ENCODE data around the gene RAPGEF2.
"Not testable (repeated sequence)": the region's sequence is repeated elsewhere in the genome, so short reads cannot be mapped to it uniquely, and the experiment has no call there.

Gene RAPGEF2

DNA sequence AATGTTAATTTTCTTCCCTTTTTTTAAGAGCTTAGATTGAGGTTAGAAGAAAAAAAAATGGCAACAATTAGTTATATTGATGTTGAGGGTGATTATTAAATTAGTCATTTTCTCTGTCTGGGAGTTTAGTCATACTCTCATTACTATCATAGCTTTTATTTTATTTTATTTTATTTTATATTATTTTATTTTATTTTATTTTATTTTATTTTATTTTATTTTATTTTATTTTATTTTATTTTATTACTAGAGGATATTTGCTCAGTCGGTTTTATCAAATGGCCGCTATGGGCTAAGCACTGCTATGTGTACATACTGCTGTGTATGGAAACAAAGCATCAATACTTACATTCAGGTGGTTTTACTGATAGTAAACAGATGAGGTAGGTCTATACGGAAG, 239.5 kb downstream of the RAPGEF2 start:
- DNase-seq = no peak

DNA sequence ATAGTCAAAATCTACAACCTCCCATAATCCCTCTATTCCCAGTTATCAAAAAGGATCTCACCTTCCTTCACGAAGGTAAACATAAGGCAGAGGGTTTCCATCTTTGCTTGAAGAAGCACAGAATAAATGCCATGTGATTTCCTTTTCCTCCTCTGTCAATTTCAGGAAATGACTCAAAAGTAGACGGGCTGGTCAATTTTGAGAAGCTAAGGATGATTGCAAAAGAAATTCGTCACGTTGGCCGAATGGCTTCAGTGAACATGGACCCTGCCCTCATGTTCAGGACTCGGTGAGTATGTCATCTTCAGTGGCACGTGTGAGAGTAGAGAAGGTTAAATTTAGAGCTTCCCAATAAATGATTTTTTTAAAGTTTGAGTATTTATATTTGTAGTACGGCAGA, 240.2 kb downstream of the RAPGEF2 start:
- DNase-seq = no peak

DNA sequence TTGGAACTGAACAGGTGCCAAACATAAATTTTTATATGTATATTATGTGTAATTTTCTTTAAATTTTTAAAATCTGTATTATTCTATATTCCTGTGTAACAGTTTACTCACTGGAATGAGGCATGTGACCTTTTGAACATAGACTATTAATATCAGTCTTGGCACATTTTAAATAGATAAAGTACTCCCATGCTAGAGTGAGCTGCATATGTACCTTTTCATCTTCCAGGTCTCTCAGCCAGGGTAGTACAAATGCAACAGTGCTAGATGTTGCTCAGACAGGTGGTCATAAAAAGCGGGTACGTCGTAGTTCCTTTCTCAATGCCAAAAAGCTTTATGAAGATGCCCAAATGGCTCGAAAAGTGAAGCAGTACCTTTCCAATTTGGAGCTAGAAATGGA, 242.0 kb downstream of the RAPGEF2 start:
- no peak for DNase-seq

DNA sequence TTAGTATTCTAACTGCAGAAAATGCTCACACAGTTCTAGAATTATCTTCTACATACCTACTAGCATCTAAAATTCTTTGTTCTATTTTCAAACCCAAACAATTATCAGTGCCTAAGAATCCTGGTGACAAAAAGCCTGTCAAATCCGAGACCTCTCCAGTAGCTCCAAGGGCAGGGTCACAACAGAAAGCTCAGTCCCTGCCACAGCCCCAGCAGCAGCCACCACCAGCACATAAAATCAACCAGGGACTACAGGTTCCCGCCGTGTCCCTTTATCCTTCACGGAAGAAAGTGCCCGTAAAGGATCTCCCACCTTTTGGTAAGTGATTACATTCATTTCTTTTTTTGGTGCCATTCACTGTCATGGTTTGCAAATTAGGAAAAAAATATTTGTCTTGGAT, 243.8 kb downstream of the RAPGEF2 start:
- DNase-seq = no peak

DNA sequence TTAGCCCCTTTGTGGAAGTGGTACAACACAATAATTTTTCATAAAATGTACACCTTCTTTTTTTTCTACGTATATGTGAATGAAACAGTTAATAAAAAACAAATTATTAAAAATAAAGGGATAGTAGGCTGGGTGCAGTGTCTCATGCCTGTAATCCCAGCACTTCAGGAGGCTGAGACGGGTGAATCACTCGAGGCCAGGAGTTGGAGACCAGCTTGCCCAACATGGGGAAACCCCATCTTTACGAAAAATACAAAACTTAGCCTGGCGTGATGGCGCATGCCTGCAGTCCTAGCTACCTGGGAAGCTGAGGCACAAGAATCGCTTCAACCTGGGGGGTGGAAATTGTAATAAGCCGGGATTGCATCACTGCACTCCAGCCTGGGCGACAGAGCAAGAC, 244.9 kb downstream of the RAPGEF2 start:
- DNase-seq = no peak

DNA sequence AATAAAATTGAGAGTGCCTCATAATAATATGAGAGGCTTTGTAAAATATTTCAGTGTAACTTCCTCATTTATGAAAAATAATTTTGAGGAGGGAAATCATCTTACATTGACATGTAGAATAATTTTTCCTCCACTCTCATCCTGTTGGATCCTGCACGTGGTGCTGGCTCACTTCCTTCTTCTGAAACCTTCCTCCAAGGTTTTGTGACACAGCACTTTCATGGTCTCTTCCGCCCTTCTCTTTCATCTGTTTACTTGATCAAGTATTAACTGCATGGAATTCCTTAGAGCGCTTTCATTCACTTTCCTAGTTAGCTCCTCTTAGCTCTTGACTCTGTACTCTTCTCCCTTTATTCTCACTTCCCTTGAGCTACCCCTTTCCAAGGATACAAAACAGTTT, 246.5 kb downstream of the RAPGEF2 start:
- no peak for DNase-seq

DNA sequence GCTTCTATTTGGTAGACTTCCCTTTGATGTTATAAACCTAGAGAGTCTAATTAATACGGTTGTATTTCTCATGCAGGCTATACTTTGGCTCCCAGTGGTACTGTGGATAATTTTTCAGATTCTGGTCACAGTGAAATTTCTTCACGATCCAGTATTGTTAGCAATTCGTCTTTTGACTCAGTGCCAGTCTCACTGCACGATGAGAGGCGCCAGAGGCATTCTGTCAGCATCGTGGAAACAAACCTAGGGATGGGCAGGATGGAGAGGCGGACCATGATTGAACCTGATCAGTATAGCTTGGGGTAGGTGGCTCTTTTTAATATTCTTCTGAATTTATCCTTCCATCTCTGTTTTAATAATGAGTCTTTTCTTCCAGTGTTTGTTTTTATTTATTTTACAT, 249.7 kb downstream of the RAPGEF2 start:
- no peak for DNase-seq

DNA sequence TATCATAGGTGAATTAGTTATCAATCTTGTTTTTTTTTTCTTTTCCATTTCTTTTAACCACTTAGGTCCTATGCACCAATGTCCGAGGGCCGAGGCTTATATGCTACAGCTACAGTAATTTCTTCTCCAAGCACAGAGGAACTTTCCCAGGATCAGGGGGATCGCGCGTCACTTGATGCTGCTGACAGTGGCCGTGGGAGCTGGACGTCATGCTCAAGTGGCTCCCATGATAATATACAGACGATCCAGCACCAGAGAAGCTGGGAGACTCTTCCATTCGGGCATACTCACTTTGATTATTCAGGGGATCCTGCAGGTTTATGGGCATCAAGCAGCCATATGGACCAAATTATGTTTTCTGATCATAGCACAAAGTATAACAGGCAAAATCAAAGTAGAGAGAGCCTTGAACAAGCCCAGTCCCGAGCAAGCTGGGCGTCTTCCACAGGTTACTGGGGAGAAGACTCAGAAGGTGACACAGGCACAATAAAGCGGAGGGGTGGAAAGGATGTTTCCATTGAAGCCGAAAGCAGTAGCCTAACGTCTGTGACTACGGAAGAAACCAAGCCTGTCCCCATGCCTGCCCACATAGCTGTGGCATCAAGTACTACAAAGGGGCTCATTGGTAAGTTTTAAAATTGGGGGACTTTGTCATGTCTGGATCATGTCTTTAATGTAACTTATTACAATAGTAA, 250.7 kb downstream of the RAPGEF2 start:
- no peak for DNase-seq

DNA sequence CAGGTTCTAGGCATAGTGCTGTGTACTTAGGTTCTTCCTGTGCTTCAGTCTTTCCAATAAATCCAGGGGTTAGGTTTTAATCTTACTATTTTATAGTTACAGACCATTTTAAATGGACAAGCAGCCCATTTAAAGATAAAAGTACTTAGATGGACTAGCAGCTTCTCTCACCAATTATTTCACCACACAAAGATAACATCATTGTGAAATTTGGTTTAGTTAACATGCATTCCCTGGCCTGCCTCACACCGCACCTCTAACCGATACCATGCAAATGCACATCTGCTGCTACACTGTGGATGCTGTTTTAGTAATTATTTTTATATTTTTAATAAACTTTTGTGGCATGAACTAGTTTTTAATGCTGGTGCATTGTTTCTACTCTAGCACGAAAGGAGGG, 252.6 kb downstream of the RAPGEF2 start:
- no peak for DNase-seq

DNA sequence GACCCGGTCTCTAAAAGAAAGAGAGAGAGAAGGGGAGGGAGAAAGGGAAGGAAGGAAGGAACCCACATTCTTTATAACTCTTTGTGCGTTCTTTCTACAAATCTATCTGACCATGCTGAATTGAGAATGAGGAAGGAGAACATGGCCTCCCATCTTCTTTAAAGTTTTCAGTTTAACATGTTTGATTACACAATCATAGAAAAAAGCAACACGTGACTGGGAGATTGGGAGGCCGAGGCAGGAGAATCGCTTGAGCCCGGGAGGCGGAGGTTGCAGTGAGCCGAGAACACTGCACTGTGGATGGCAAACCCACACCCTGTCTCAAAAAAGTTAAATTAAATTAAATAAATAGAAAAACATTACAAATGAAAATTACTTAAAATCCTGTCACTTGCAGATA, 254.5 kb downstream of the RAPGEF2 start:
- DNase-seq = no peak

DNA sequence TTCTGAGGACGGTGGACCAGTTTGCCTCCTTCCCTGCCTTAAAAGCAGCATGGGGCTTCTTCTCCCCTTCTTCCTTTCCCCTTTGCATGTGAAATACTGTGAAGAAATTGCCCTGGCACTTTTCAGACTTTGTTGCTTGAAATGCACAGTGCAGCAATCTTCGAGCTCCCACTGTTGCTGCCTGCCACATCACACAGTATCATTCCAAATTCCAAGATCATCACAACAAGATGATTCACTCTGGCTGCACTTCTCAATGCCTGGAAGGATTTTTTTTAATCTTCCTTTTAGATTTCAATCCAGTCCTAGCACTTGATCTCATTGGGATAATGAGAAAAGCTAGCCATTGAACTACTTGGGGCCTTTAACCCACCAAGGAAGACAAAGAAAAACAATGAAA, 255.3 kb downstream of the RAPGEF2 start:
- DNase-seq = no peak

DNA sequence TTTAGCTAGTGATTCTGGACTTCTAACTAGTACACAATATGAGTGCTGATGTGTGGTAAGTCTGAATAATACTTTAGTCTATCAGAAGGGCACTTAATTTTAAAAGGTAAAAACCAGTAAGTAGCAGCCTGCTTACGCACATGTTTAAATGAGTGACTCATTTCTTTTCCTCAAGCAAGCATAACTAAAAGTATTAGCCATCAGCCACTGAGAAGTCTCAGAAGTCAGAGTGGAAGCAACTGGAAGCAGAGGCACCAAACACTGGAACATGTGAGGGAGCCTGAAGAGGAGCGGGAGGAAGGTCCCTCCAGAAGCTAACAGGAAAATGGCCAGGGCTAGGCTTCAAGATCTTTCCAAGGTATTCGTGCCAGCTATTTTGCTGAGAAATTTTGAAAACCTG, 257.7 kb downstream of the RAPGEF2 start:
- DNase-seq = no peak

DNA sequence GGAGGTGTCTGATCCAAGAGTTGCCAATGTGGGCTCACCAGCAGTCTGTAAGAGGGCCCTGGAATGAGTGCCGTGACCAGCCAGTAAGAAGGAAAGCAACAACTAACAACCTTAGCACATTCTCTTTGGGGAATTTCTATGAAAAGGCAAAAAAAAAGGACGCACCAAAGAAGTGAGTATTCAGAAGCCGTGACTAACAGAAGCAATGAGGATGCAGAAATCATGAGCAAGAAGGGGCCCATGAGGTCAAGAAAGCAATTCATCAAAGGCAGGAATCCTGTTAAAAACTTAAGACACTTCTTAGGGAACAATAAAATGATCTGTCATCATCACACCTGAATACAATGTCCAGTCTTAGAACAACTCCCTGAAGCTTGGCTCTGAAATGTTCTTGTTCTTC, 260.5 kb downstream of the RAPGEF2 start:
- no peak for DNase-seq

DNA sequence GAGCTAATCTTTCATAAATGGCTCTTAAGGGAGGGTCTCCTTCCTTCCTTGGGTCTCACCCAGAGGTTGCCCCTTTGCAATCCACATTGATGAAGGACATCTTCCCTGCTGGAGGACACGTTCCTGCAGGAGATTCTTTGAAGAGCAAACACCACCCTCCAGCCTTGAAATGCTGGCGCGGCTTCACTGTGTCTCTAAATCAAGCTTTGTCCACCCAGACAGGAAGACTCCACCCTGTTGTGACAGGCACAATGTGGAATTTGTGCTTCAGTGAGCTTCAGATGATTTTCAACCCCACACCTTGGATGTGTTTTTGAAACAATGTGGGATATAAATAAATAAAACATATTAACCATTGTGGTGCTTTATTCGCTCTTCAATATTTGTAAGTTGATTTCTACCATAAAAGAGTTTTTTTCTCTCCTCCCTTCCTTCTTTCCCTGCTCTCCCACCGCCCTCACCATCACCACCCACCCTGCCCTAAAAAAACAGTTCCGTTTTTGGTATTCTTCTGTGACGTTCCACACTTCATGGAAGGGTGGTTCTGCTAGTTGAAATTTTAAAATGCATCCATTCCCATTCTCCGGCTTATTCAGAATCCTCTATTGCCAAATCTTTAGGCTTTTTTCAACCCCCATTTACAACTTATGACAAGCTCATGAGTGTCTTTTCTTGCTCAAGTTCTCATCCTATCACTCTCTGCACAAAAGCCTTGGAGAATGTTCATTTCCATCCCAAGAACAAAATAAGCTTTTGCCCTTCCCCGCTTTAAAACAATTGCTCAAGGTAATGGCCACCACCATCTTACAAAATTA, 264.3 kb downstream of the RAPGEF2 start:
- no peak for DNase-seq

DNA sequence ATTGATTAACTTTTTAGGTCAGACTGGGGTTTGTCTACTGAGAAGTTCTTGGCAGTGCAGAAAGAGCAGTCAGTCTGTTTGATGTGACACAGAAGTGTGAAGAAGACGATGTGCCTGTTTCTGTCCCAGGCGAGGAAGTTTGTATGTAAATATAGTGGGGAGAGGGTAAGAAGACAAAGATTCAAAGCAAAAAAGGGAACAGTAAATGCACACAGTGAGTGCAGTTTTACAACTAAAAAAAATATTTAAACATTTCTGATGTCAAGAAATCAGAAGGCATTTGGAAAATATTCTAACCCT, 264.9 kb downstream of the RAPGEF2 start:
- DNase-seq = no peak

DNA sequence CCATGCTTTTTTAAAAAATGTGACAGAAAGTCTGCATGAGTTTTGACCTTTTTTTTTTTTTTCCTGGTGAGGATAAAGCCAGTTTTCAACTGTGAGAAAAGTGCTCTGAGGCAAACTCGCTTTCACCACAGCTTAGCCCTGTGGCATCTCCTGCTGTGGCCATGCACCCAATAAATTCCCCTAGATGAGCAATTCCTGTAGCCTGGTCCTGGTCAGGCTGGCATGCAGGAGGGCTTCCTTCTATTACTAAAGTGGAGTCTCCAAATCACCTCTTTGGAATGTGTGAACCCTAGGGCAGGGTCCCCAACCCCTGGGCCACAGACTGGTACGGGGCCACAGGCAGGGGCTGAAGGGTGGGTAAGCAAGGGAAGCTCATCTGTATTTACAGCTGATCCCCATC, 265.4 kb downstream of the RAPGEF2 start:
- no peak for DNase-seq

DNA sequence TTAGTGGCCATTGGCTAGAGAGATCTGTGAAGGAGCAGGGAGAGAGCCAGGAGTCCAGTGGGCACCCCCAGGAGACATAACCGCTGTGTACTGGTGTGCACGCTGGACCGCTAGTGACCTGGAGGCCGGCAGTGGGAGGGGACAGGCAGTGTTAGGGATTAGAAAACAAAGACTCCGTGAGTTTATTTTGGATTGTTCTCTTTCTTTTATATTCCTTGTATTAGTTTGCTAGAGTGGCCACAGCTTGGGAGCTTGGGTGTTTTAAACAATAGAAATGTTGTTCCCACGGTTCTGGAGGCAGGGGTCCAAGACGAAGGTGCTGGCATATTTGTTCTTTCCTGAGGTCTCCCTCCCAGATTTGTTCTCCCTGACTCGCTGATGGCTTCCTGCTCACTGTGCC, 266.4 kb downstream of the RAPGEF2 start:
- no peak for DNase-seq

DNA sequence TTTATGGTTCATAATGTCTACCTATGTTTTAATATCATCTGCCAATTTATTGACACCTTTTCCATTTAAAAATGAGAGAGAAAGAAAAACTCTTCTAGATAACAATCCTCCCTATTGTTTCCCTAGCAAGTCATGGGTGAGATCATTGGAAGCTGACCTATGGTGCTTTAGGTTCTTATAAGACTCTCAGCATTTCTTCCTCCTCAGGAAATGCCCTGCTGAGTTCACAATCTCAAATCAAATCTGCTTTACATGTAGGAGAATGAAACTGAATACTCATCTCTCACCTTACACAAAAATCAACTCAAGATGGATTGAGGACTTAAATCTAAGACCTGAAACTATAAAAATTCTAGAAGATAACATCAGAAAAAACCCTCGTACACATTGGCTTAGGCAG, 267.4 kb downstream of the RAPGEF2 start:
- DNase-seq = no peak

DNA sequence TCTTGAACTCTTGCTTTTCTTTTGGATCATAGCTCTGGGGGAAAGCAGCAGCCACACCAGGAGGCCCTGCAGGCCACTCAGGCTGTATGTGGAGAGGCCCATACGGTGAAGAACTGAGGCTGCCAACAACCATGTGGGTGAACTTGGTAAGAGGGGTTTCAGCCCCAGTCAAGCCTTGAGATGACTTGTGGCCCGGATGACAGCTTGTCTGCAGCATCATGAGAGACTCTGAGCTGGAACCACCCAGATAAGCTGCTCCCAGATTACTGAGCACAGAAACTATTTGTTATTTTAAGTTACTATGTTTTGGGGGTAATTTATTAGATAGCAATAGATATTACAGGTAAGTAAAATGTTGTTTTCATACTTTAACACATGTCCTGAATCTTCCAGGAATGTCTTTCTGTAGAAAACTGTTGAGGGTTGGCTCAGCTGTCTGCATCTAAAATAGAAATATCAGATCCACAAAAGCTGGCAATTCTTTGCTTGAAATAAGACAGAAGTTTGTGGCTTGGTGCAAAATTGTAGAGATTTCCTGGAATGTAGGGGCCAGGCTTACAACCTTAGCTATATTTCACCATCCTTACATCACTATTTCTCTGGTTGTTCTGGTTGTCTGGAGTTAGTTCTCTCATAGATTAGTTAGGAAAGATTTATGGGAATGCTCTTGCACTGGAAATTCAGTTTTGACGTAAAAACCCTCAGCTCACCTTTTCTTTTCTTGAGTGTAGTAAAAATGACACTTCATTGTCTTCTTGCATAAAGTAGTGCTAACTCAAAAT, 272.1 kb downstream of the RAPGEF2 start:
- no peak for DNase-seq

DNA sequence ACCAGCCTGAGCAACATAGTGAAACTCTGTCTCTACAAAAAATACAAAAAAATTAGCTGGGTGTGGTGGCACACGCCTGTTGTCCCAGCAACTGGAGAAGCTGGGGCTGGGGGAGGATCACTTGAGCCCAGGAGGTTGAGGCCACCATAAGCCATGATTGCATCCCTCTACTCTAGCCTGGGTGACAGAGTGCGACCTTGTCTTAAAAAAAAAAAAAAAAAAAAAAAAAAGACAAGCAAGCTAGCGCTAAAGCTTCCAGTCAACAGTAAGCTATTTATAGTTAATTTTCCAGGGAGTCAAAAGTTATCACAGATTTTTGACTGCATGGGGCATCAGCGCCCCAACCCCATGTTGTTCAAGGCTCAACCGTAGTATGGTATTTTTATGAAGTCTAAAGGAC, 273.4 kb downstream of the RAPGEF2 start:
- no peak for DNase-seq

DNA sequence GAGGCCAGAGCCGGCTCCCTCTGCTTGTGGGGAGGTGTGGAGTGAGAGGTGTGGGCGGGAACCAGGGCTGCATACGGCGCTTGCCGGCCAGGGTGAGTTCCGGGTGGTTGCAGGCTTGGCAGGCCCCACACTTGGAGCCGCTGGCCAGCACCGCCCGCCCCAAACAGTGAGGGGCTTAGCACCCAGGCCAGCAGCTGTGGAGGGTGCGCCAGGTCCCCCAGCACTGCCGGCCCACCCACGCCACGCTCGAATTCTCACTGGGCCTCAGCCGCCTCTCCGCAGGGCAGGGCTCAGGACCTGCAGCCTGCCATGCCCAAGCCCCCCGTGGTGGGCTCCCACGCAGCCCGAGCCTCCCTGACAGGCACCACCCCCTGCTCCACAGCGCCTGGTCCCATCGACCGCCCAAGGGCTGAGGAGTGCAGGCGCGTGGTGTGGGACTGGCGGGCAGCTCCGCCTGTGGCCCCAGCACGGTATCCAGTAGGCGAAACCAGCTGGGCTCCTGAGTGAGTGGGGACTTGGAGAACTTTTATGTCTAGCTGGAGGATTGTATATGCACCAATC, 275.3 kb downstream of the RAPGEF2 start:
- no peak for DNase-seq

DNA sequence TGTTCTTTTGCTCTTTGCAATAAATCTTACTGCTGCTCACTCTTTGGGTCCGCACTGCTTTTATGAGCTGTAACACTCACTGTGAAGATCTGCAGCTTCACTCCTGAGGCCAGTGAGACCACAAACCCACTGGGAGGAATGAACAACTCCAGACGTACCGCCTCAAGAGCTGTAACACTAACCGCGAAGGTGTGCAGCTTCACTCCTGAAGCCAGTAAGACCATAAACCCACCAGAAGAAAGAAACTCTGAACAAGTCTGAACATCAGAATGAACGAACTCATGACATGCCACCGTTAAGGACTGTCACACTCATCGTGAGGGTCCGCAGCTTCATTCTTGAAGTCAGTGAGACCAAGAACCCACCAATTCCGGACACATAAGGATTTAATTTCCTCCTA, 276.2 kb downstream of the RAPGEF2 start:
- DNase-seq = not testable (repeated sequence)

DNA sequence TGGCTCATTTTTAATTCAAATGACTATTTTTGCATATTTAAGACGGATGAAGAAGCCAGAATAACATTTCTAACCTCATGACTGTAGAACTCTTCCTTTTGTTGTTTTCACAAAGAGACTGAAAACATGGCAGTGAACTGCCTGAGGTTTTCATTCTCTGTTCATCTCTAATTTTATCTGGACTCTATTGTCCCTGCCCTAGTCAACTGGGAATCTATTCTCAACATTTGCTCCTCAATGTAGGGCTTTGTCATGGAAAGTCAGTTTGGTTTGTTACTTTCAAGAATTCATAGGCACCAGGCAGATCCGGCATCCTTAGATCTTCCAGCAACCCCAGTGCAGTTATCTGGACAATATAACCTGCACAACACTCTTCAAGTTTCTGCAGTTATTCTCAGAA, 277.0 kb downstream of the RAPGEF2 start:
- no peak for DNase-seq
